ENCODE measurements around the gene FKBP2. TPM values are rescaled to one million over a fixed set of nuclear protein-coding genes. Genes with fewer than 3 reads are reported as not detected.

Gene FKBP2
- total and polyA plus RNA-seq, 4 experiments from 2014 or later = 41.4 to 107 (median 76.3) TPM

DNA sequence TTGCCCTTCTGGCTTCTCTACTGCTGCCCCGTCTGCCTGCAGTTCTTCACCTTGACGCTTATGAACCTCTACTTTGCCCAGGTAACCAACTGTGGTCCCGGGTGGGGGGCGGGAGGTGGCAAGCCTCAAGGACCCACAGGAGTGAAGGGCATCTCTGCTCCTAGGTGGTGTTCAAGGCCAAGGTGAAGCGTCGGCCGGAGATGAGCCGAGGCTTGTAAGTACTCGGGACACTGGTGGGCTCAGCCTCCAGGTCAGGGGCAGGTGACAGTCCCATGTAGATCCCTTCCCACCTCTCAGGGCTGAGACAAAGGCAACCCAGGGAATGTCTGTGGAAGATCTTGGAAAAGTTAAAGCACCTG lies 45.9 kb downstream of the FKBP2 start:
- no peaks in the 10 kb centered on the region for H3K36me3 ChIP-seq (ENCODE audit: insufficient read depth, low read length)
- Mint-ChIP-seq H3K9me3 (no peaks in the 10 kb centered on the region), H3K4me3 (peak overlapping the region; percentile 71 to 82 (median 80)), H3K36me3 (peaks cover 0 to 7% of the 10 kb centered on the region in 2 donors), H3K27ac (peak overlapping the region; percentile 77 to 95 (median 90)), H3K4me1 (peaks cover 14 to 50% (median 24%) of the 10 kb centered on the region in 4 donors), H3K27me3 (peaks cover 5 to 7% of the 10 kb centered on the region in 2 donors)
- ChIA-PET CTCF (ENCODE audit: partially characterized antibody) (interaction anchor here (1.7 to 7.3 kb wide), 3 partner anchors 15 to 81 kb away, joined by 7 to 47 read pairs (median 34); partner anchors contain the start of genes CATSPERZ and FERMT3), POLR2A (ENCODE audit: partially characterized antibody) (interaction anchor here (6.2 to 8.6 kb wide), 2 partner anchors 17 kb away, joined by 81 to 233 read pairs; partner anchors contain the start of genes CATSPERZ and ESRRA)
- H3K27ac ChIP-seq (ENCODE audit: low read depth, low read length) = no peak overlapping the region
- H3K9me3 ChIP-seq (ENCODE audit: control insufficient read depth in 1 of 2, low read length in 2 of 2) = no peaks in the 10 kb centered on the region
- no peak overlapping the region for H3K4me3 ChIP-seq (ENCODE audit: low read length in 2 of 2)
- no peak for DNase-seq
- H3K4me1 ChIP-seq (ENCODE audit: insufficient read depth, low read length) = peaks cover 26% of the 10 kb centered on the region
- H3K27me3 ChIP-seq (ENCODE audit: insufficient read depth, low read length) = peaks cover 8% of the 10 kb centered on the region
- intact Hi-C loops (cut with micrococcal nuclease) = no loop called here

DNA sequence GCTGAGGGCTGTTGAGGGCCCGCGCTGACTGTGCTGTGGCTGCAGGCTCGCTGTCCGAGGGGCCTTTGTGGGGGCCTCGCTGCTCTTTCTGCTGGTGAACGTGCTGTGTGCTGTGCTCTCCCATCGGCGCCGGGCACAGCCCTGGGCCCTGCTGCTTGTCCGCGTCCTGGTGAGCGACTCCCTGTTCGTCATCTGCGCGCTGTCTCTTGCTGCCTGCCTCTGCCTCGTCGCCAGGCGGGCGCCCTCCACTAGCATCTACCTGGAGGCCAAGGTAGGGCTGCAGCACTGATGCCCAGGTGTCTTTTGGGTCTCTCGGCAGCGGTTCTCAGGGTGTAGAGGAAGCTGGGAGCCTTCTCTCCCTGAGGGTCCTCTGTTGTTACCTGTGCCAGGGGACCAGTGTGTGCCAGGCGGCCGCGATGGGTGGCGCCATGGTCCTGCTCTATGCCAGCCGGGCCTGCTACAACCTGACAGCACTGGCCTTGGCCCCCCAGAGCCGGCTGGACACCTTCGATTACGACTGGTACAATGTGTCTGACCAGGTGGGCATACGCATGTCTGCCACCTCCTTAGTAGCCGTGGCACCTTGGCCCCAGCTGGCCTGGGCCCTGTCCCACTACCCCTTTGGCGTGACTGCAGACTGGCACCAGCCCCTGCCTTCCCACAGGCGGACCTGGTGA lies 46.9 kb downstream of the FKBP2 start:
- peaks cover 6 to 9% of the 10 kb centered on the region in 2 donors for H3K27me3 Mint-ChIP-seq
- peaks cover 12% of the 10 kb centered on the region for H3K27me3 ChIP-seq (ENCODE audit: insufficient read depth, low read length)
- H3K36me3 ChIP-seq (ENCODE audit: insufficient read depth, low read length) = no peaks in the 10 kb centered on the region
- H3K4me3 ChIP-seq (ENCODE audit: low read length in 2 of 2) = no peak overlapping the region
- CTCF ChIA-PET (ENCODE audit: partially characterized antibody) = interaction anchor here (1.7 to 7.3 kb wide), 3 partner anchors 14 to 82 kb away, joined by 7 to 47 read pairs (median 34); partner anchors contain the start of genes CATSPERZ and FERMT3
- H3K4me3 Mint-ChIP-seq = peak overlapping the region in 2 of 8 donors; percentile 44 to 59
- H3K4me1 ChIP-seq (ENCODE audit: insufficient read depth, low read length) = peaks cover 35% of the 10 kb centered on the region
- peaks cover 11 to 49% (median 23%) of the 10 kb centered on the region in 4 donors for H3K4me1 Mint-ChIP-seq
- H3K36me3 Mint-ChIP-seq = peaks cover 0 to 4% of the 10 kb centered on the region in 2 donors
- peak overlapping the region in 1 of 7 donors; percentile 44 for H3K27ac Mint-ChIP-seq
- no peak overlapping the region for H3K27ac ChIP-seq (ENCODE audit: low read depth, low read length)
- DNase-seq = no peak
- no peaks in the 10 kb centered on the region for H3K9me3 Mint-ChIP-seq
- H3K9me3 ChIP-seq (ENCODE audit: control insufficient read depth in 1 of 2, low read length in 2 of 2) = no peaks in the 10 kb centered on the region
- intact Hi-C loops (cut with micrococcal nuclease) = no loop called here
- POLR2A ChIA-PET (ENCODE audit: partially characterized antibody) = interaction anchor here (6.2 to 8.6 kb wide), 2 partner anchors 16 to 18 kb away, joined by 81 to 233 read pairs; partner anchors contain the start of genes CATSPERZ and ESRRA

DNA sequence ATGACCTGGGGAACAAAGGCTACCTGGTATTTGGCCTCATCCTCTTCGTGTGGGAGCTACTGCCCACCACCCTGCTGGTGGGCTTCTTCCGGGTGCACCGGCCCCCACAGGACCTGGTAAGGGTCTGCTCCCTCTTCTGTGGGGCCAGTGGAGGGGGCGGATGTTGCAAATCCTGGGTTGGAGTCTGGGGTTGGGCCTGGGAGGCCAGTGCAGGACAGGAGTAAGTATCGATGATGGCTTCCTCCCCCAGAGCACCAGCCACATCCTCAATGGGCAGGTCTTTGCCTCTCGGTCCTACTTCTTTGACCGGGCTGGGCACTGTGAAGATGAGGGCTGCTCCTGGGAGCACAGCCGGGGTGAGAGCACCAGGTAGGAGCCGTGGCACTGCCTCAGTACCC lies 47.5 kb downstream of the FKBP2 start:
- ChIA-PET CTCF (ENCODE audit: partially characterized antibody) (interaction anchor here (1.6 to 2.6 kb wide), 2 partner anchors 20 to 83 kb away, joined by 3 to 10 read pairs; no protein-coding TSS in a partner anchor), POLR2A (ENCODE audit: partially characterized antibody) (interaction anchor here (0.9 to 8.6 kb wide), 2 partner anchors 15 to 19 kb away, joined by 3 to 81 read pairs; partner anchors contain the start of genes CATSPERZ and ESRRA)
- no peak for DNase-seq
- Histone ChIP-seq H3K9me3 (ENCODE audit: control insufficient read depth in 1 of 2, low read length in 2 of 2) (no peaks in the 10 kb centered on the region), H3K27ac (ENCODE audit: low read depth, low read length) (no peak overlapping the region), H3K4me3 (ENCODE audit: low read length in 2 of 2) (no peak overlapping the region), H3K4me1 (ENCODE audit: insufficient read depth, low read length) (peaks cover 29% of the 10 kb centered on the region), H3K36me3 (ENCODE audit: insufficient read depth, low read length) (no peaks in the 10 kb centered on the region), H3K27me3 (ENCODE audit: insufficient read depth, low read length) (peaks cover 17% of the 10 kb centered on the region)
- Mint-ChIP-seq H3K9me3 (no peaks in the 10 kb centered on the region), H3K4me1 (peaks cover 9 to 43% (median 19%) of the 10 kb centered on the region in 4 donors), H3K36me3 (peaks cover 0 to 4% of the 10 kb centered on the region in 2 donors), H3K27me3 (peaks cover 11 to 14% of the 10 kb centered on the region in 2 donors), H3K27ac (no peak overlapping the region), H3K4me3 (peak overlapping the region in 2 of 8 donors; percentile 25 to 29)
- intact Hi-C loops (cut with micrococcal nuclease) = no loop called here

DNA sequence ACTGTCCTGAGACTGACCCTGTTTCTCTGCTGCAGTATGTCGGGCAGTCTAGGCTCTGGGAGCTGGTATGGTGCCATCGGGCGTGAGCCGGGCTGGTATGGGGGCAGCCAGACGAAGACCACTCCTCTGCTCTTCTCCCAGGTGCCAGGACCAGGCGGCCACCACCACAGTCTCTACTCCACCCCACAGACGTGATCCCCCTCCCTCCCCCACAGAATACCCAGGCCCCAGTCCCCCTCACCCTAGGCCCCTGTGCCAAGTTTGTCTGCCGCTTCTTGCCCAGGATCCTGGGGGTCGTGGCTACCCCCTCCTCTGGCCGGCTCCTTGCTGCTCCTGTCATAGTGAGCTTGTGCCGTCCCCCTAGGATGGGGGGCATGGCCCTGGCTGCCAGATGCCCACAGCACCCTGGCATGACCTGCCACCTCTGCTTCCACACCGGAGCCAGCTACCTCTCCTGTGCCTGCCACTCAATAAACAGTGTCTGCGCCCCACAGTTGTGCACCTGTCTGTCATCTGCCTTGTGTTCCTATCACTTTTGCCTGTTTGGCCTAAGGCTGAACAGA lies 48.2 kb downstream of the FKBP2 start:
- peaks cover 20% of the 10 kb centered on the region for H3K27me3 ChIP-seq (ENCODE audit: insufficient read depth, low read length)
- Mint-ChIP-seq H3K4me1 (peaks cover 6 to 36% (median 15%) of the 10 kb centered on the region in 4 donors), H3K27ac (peak overlapping the region in 2 of 7 donors; percentile 21 to 36), H3K36me3 (peaks cover 0 to 4% of the 10 kb centered on the region in 2 donors), H3K4me3 (peak overlapping the region in 2 of 8 donors; percentile 42 to 49), H3K27me3 (peaks cover 16% of the 10 kb centered on the region in 2 donors), H3K9me3 (no peaks in the 10 kb centered on the region)
- POLR2A ChIA-PET (ENCODE audit: partially characterized antibody) = interaction anchor here (0.9 to 8.6 kb wide), 3 partner anchors 14 to 42 kb away, joined by 3 to 81 read pairs (median 3); partner anchors contain the start of genes CATSPERZ, ESRRA and PPP1R14B
- peaks cover 22% of the 10 kb centered on the region for H3K4me1 ChIP-seq (ENCODE audit: insufficient read depth, low read length)
- H3K9me3 ChIP-seq (ENCODE audit: control insufficient read depth in 1 of 2, low read length in 2 of 2) = no peaks in the 10 kb centered on the region
- CTCF ChIA-PET (ENCODE audit: partially characterized antibody) = interaction anchor here (1.6 to 2.6 kb wide), 3 partner anchors 12 to 84 kb away, joined by 3 to 12 read pairs (median 10); partner anchors contain the start of gene CATSPERZ
- DNase-seq = no peak
- no peaks in the 10 kb centered on the region for H3K36me3 ChIP-seq (ENCODE audit: insufficient read depth, low read length)
- intact Hi-C loops (cut with micrococcal nuclease) = no loop called here
- H3K27ac ChIP-seq (ENCODE audit: low read depth, low read length) = no peak overlapping the region
- H3K4me3 ChIP-seq (ENCODE audit: low read length in 2 of 2) = no peak overlapping the region

DNA sequence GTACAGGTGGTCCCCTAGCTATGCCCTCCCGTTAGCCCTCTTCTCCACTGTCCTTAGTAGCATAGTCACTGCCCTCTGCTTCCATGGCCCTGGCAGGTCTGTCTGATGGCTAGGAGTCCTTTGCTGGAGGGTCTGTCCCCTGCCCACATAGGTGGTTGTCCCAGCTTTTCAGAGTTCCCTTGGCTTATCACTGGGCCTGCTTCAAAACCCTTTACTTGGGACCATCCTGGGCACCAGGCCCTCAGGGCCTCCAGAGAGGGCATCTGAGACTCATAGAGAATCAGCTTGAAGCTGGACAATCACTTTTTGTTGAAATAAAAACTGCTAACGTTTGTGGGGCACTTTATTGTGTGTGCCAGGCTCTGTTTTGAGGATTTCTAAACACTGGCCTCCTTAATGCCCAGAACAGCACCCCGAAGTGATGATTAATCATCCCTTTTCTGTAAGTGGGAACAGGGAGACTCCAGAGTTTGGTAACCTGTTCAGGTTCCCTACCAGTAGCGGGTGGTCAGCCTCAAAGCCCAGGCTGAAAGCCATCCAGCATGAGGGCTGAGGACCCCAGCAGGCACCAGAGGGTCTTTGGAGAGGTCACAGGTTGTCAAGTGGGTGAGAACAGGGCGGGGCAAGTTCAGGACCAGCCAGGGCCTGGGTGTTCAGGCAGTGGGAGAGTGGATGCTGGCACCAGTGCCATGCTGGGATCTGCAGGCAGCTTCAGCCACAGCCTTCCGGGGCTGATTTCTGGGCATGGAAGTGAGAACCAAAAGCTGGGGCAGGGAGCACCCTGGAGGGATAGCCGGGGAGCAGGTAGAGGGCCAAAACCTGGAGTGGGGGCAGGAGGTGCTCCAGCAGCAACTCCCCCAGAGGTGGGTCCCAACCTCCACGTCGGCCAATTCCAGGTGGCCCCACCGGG lies 49.7 kb downstream of the FKBP2 start:
- no peaks in the 10 kb centered on the region for H3K36me3 ChIP-seq (ENCODE audit: insufficient read depth, low read length)
- no peaks in the 10 kb centered on the region for H3K36me3 Mint-ChIP-seq
- no peaks in the 10 kb centered on the region for H3K9me3 ChIP-seq (ENCODE audit: control insufficient read depth in 1 of 2, low read length in 2 of 2)
- H3K27ac ChIP-seq (ENCODE audit: low read depth, low read length) = no peak overlapping the region
- peaks cover 19% of the 10 kb centered on the region for H3K4me1 ChIP-seq (ENCODE audit: insufficient read depth, low read length)
- DNase-seq = peak in 1 of 5 donors; percentile 32
- intact Hi-C loops (cut with micrococcal nuclease) = no loop called here
- peaks cover 32% of the 10 kb centered on the region for H3K27me3 ChIP-seq (ENCODE audit: insufficient read depth, low read length)
- peak overlapping the region; percentile 43 to 80 (median 72) for H3K4me3 Mint-ChIP-seq
- H3K27ac Mint-ChIP-seq = peak overlapping the region in 2 of 7 donors; percentile 15 to 35
- peaks cover 22 to 28% of the 10 kb centered on the region in 2 donors for H3K27me3 Mint-ChIP-seq
- H3K4me3 ChIP-seq (ENCODE audit: low read length in 2 of 2) = no peak overlapping the region
- peaks cover 6 to 22% (median 13%) of the 10 kb centered on the region in 4 donors for H3K4me1 Mint-ChIP-seq
- POLR2A ChIA-PET (ENCODE audit: partially characterized antibody) = interaction anchor here (1.4 to 8.6 kb wide), 2 partner anchors 13 to 84 kb away, joined by 3 to 81 read pairs; partner anchors contain the start of genes CATSPERZ, ESRRA and FERMT3
- CTCF ChIA-PET (ENCODE audit: partially characterized antibody) = interaction anchor here (0.7 to 2.6 kb wide), 3 partner anchors 10 to 86 kb away, joined by 3 to 12 read pairs (median 10); partner anchors contain the start of gene CATSPERZ
- H3K9me3 Mint-ChIP-seq = no peaks in the 10 kb centered on the region

DNA sequence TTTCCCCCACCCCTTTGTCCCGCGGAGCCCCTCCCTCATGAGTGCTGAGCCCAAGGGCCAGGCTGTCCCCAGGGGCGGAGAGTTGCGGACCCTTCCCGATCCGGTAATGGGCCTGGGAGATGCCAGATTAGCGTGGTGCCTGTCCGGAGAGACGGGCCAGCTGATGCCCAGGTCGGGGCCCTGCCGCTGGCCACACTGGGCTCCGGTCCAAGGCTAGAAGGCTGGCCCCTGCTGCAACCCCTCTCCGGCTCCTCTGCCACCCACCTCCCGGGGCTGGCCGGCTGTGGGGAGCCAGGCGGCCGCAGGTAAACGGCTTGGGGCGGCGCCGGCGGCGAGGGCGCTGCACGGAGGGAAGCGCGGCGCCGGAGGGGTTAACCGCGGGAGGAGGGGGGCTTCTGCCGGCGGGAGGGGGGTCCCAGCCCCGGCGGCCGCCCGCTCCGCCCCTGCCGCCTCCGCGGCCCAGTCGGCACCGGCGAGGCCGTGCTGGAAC lies 50.4 kb downstream of the FKBP2 start, which contains the start of gene KCNK4:
Gene KCNK4, plus strand, starts transcription at position 41 of the 490 bp plus-strand sequence. CDS start 1,717 bp downstream, outside the sequence.
- POLR2A ChIA-PET (ENCODE audit: partially characterized antibody) = no interaction called here
- no peaks in the 10 kb centered on the region for H3K36me3 Mint-ChIP-seq
- H3K27ac Mint-ChIP-seq = peak within 1 kb of the TSS in 2 of 7 donors; percentile 15 to 35
- H3K4me1 ChIP-seq (ENCODE audit: insufficient read depth, low read length) = peaks cover 14% of the 10 kb centered on the region
- no peak within 1 kb of the TSS for H3K27ac ChIP-seq (ENCODE audit: low read depth, low read length)
- H3K9me3 Mint-ChIP-seq = no peaks in the 10 kb centered on the region
- H3K9me3 ChIP-seq (ENCODE audit: control insufficient read depth in 1 of 2, low read length in 2 of 2) = no peaks in the 10 kb centered on the region
- intact Hi-C loops (cut with micrococcal nuclease) = no loop called here
- H3K4me1 Mint-ChIP-seq = peaks cover 6 to 20% (median 12%) of the 10 kb centered on the region in 4 donors
- peaks cover 29 to 32% of the 10 kb centered on the region in 2 donors for H3K27me3 Mint-ChIP-seq
- CTCF ChIA-PET (ENCODE audit: partially characterized antibody) = interaction anchor here (1.6 kb wide), 1 partner anchor 10 kb away, joined by 7 read pairs; no protein-coding TSS in a partner anchor
- H3K4me3 ChIP-seq (ENCODE audit: low read length in 2 of 2) = peak within 1 kb of the TSS in 1 of 2 donors; percentile 27
- peak in 1 of 5 donors; percentile 24 for DNase-seq
- H3K4me3 Mint-ChIP-seq = peak within 1 kb of the TSS; percentile 43 to 80 (median 72)
- H3K36me3 ChIP-seq (ENCODE audit: insufficient read depth, low read length) = no peaks in the 10 kb centered on the region
- H3K27me3 ChIP-seq (ENCODE audit: insufficient read depth, low read length) = peaks cover 35% of the 10 kb centered on the region

Measured in CD4-positive, alpha-beta memory T cell (primary cell).